Kidney (tissue), 14 donors: ENCODE measurements around the gene ZGPAT. TPM values are rescaled to one million over a fixed set of nuclear protein-coding genes. Genes with fewer than 3 reads are reported as not detected.

ENCODE experiments used
- DNase-seq, 5 donors: peaks; one replicate each; pipeline ENCODE4 v3.0.0-alpha.2; 2013 to 2020
- FAIRE-seq: peaks from 2 replicates; lab custom pipeline; 2012; peaks lifted over from hg19 to GRCh38; lab: Jason Lieb, UNC
- H3K27ac ChIP-seq, 2 donors: one replicate each; pipeline ENCODE4 v1.7.0; 2013; ENCODE audit warnings: low read depth in 2 of 2, low read length in 2 of 2, inconsistent platforms in 1 of 2
- H3K27me3 ChIP-seq: one replicate; pipeline ENCODE4 v1.7.1; 2013; ENCODE audit warnings: low read length, inconsistent platforms; ENCODE audit not compliant: control insufficient read depth, insufficient read depth
- H3K36me3 ChIP-seq, 3 donors: one replicate each; pipeline versions ENCODE4 v1.7.0 to v1.7.1; 2013; ENCODE audit warnings: low read length in 3 of 3, control low read depth in 1 of 3, inconsistent platforms in 1 of 3; ENCODE audit not compliant: insufficient read depth in 3 of 3, control insufficient read depth in 2 of 3
- H3K4me1 ChIP-seq, 3 donors: one replicate each; pipeline versions ENCODE4 v1.7.0 to v1.7.1; 2013; ENCODE audit warnings: low read length in 3 of 3, inconsistent platforms in 1 of 3, low read depth in 1 of 3; ENCODE audit not compliant: control insufficient read depth in 2 of 3, insufficient read depth in 2 of 3
- H3K4me3 ChIP-seq, 3 donors: one replicate each; pipeline versions ENCODE4 v1.7.0 to v1.8.1; 2013; ENCODE audit warnings: low read length in 3 of 3, control low read depth in 1 of 3, inconsistent platforms in 1 of 3
- H3K9ac ChIP-seq, 3 donors: one replicate each; pipeline versions ENCODE4 v1.7.0 to v1.7.1; 2013; ENCODE audit warnings: low read length in 3 of 3, control low read depth in 1 of 3, inconsistent platforms in 1 of 3
- H3K9me3 ChIP-seq, 3 donors: one replicate each; pipeline versions ENCODE4 v1.7.0 to v1.7.1; 2013; ENCODE audit warnings: low read length in 3 of 3, control low read depth in 1 of 3, inconsistent platforms in 1 of 3; ENCODE audit not compliant: control insufficient read depth in 2 of 3, insufficient read depth in 1 of 3
- intact Hi-C: fragments of 100-400 bp; cut with DNase I; formaldehyde crosslinking; loops from one replicate; pipeline ENCODE4 v1.11.1; 2022
- polyA plus RNA-seq: library from polyadenylated mRNA; stranded (reverse); fragments of 350-450 nt; fragmentation: Illumina TruSeq; extraction: RNeasy Lipid Tissue Mini Kit (QIAGEN cat#74804); gene quantifications from one replicate; pipeline ENCODE4 v1.2.3, GENCODE V29; 2014; ENCODE audit warnings: low read depth, low replicate concordance; ENCODE audit not compliant: insufficient read depth
- total RNA-seq: library from RNA; stranded (reverse); fragmentation: NEBNext Ultra II Directional; extraction: Animal tissue kit (Norgen Biotek cat#: 25700); gene quantifications from one replicate; pipeline ENCODE4 v1.2.1, GENCODE V29; 2021
- TF ChIP-seq, protein P1 (sequence below): IDR thresholded peaks from 3 replicates; pipeline ENCODE4 v1.5.1; 2012; ENCODE audit warnings: mild to moderate bottlenecking, moderate library complexity, borderline replicate concordance; ENCODE audit not compliant: insufficient read depth; ENCODE audit errors: extremely low read depth
- donor health status: control.
- donor health status: control.
- donor health status: control.
- donor health status: control.
- donor health status: control.
- donor health status: DM: yes; HTN: yes; CAD: no.
- donor health status: Normal renal cell carcinoma (clear cell type).

The ZGPAT gene
- total and polyA plus RNA-seq, 2 donors from 2014 or later, result 30.5 to 39.6 TPM

- TF ChIP-seq, protein P1, sequence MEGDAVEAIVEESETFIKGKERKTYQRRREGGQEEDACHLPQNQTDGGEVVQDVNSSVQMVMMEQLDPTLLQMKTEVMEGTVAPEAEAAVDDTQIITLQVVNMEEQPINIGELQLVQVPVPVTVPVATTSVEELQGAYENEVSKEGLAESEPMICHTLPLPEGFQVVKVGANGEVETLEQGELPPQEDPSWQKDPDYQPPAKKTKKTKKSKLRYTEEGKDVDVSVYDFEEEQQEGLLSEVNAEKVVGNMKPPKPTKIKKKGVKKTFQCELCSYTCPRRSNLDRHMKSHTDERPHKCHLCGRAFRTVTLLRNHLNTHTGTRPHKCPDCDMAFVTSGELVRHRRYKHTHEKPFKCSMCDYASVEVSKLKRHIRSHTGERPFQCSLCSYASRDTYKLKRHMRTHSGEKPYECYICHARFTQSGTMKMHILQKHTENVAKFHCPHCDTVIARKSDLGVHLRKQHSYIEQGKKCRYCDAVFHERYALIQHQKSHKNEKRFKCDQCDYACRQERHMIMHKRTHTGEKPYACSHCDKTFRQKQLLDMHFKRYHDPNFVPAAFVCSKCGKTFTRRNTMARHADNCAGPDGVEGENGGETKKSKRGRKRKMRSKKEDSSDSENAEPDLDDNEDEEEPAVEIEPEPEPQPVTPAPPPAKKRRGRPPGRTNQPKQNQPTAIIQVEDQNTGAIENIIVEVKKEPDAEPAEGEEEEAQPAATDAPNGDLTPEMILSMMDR, result no peak
- intact Hi-C loops, result no loop called here
- no peak overlapping the region for H3K9ac ChIP-seq
- peaks cover 4 to 8% (median 6%) of the 10 kb centered on the region in 3 donors for H3K36me3 ChIP-seq
- no peaks in the 10 kb centered on the region for H3K9me3 ChIP-seq
- peak overlapping the region in 1 of 3 donors; percentile 25 for H3K4me3 ChIP-seq
- FAIRE-seq (no peak), DNase-seq (no peak)
- no peak overlapping the region for H3K27ac ChIP-seq
- no peaks in the 10 kb centered on the region for H3K27me3 ChIP-seq
- peaks cover 0 to 12% (median 0%) of the 10 kb centered on the region in 3 donors for H3K4me1 ChIP-seq
Measured at GRCh38 chr20:63733579-63734081, 25.8 kb downstream of the ZGPAT start.

GRCh38 chr20:63734111-63734945 is 26.5 kb downstream of the ZGPAT start:
- Histone ChIP-seq H3K9ac (no peak overlapping the region), H3K4me3 (peak overlapping the region in 1 of 3 donors; percentile 64), H3K4me1 (peaks cover 0 to 13% (median 0%) of the 10 kb centered on the region in 3 donors), H3K36me3 (peaks cover 4 to 8% (median 6%) of the 10 kb centered on the region in 3 donors), H3K9me3 (no peaks in the 10 kb centered on the region), H3K27me3 (no peaks in the 10 kb centered on the region), H3K27ac (no peak overlapping the region)
- FAIRE-seq (no peak), DNase-seq (no peak)
- intact Hi-C loops, result no loop called here
- TF ChIP-seq, protein P1, result no peak

DNA sequence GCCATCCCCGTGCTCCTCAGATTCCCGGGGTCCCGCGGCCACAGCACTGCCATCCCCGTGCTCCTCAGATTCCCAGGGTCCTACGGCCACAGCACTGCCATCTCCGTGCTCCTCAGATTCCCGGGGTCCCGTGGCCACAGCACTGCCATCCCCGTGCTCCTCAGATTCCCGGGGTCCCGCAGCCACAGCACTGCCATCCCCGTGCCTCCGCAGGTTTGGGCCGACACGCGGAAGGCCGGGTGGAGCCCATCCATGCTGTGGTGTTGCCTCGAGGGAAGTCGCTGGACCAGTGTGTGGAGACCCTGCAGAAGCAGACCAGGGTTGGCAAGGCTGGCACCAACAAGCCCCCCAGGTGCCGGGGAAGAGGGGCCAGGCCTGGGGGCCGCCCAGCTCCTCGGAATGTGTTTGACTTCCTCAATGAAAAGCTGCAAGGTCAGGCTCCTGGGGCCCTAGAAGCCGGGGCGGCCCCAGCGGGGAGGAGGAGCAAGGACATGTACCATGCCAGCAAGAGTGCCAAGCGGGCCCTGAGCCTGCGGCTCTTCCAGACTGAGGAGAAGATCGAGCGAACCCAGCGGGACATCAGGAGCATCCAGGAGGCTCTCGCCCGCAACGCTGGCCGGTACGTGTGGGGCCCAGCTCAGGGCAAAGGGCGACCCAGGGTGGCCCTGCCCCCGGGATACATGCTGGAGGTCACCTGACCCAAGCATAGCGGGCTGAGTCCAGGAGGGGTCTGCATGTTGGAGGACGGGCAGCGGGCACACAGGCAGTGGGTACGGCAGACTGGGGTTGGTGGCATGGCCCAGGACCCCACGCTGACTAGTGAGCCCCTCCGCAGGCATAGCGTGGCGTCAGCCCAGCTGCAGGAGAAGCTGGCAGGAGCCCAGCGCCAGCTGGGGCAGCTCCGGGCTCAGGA is 27.4 kb downstream of the ZGPAT start:
- intact Hi-C loops, result no loop called here
- peaks cover 0 to 13% (median 0%) of the 10 kb centered on the region in 3 donors for H3K4me1 ChIP-seq
- FAIRE-seq, result no peak
- no peak overlapping the region for H3K9ac ChIP-seq
- H3K27ac ChIP-seq, result no peak overlapping the region
- no peaks in the 10 kb centered on the region for H3K27me3 ChIP-seq
- H3K4me3 ChIP-seq, result peak overlapping the region in 1 of 3 donors; percentile 64
- TF ChIP-seq, protein P1, result no peak
- peak in 2 of 5 donors; percentile 55 to 78 for DNase-seq
- H3K9me3 ChIP-seq, result no peaks in the 10 kb centered on the region
- peaks cover 4 to 8% (median 6%) of the 10 kb centered on the region in 3 donors for H3K36me3 ChIP-seq
